Brain microvascular endothelial cell (primary cell): Measurements from ENCODE around the gene TNFRSF1B.

Experiments used
- DNase-seq: peaks from one replicate; pipeline ENCODE4 v3.0.0-alpha.2; 2020
- H3K27ac ChIP-seq: fragments of 250-450 bp; sonication (Bioruptor Pico); 2 replicates; pipeline ENCODE4 v1.5.1; 2020; ENCODE audit warnings: mild to moderate bottlenecking, moderate library complexity
- H3K27me3 ChIP-seq: fragments of 250-450 bp; sonication (Bioruptor Pico); replicated peaks from 2 replicates; pipeline ENCODE4 v1.5.1; 2020; ENCODE audit warnings: mild to moderate bottlenecking
- H3K36me3 ChIP-seq: fragments of 250-450 bp; sonication (Bioruptor Pico); replicated peaks from 2 replicates; pipeline ENCODE4 v1.5.1; 2020; ENCODE audit warnings: mild to moderate bottlenecking
- H3K4me3 ChIP-seq: 2 replicates; pipeline ENCODE4 v1.5.1; 2011; ENCODE audit warnings: low read depth, mild to moderate bottlenecking, control low read depth, low read length, moderate library complexity
- CTCF ChIP-seq: IDR thresholded peaks from 2 replicates; pipeline ENCODE4 v1.5.1; 2011; ENCODE audit warnings: low read depth, mild to moderate bottlenecking, moderate library complexity, low read length, control low read depth, inconsistent platforms; ENCODE audit errors: missing control alignments
- in situ Hi-C: cut with HindIII; loops from 2 replicates; pipeline ENCODE4 v1.10.0; 2017; ENCODE audit warnings: low sequenced_read_pairs, low pct_ligation_motif_present

TNFRSF1B gene

GRCh38 chr1:12166834-12167492 is at the start of gene TNFRSF1B:
Gene TNFRSF1B, plus strand, starts transcription at chr1:12166991. Its CDS starts 101 bp downstream, at chr1:12167092.
- Histone ChIP-seq H3K27ac (no peak within 1 kb of the TSS), H3K4me3 (peak within 1 kb of the TSS; percentile 53), H3K27me3 (no peaks in the 10 kb centered on the region), H3K36me3 (no peaks in the 10 kb centered on the region)
- TF ChIP-seq CTCF: no peak
- in situ Hi-C loops: no loop called here
- DNase-seq: no peak

GRCh38 chr1:12121212-12122003 is 45.4 kb upstream of the TNFRSF1B start:
- TF ChIP-seq CTCF: no peak
- in situ Hi-C loops: no loop called here

GRCh38 chr1:12123172-12123571 is 43.6 kb upstream of the TNFRSF1B start:
- Histone ChIP-seq H3K36me3 (no peaks in the 10 kb centered on the region), H3K27me3 (peaks cover 6% of the 10 kb centered on the region), H3K4me3 (no peak overlapping the region), H3K27ac (no peak overlapping the region)
- DNase-seq: no peak
- no peak for TF ChIP-seq CTCF
- in situ Hi-C loops: no loop called here

More at GRCh38 chr1:12121212-12122003, 45.4 kb upstream of the TNFRSF1B start:
- Histone ChIP-seq H3K4me3 (no peak overlapping the region), H3K36me3 (no peaks in the 10 kb centered on the region), H3K27me3 (peaks cover 6% of the 10 kb centered on the region), H3K27ac (no peak overlapping the region)
- DNase-seq: peak; percentile 21

GRCh38 chr1:12124693-12125421 is 41.9 kb upstream of the TNFRSF1B start:
- H3K27ac ChIP-seq: no peak overlapping the region
- no peak overlapping the region for H3K4me3 ChIP-seq
- peak; percentile 94 for TF ChIP-seq CTCF
- peak; percentile 57 for DNase-seq
- no peaks in the 10 kb centered on the region for H3K36me3 ChIP-seq
- H3K27me3 ChIP-seq: peaks cover 6% of the 10 kb centered on the region
- in situ Hi-C loops: no loop called here

GRCh38 chr1:12125422-12126355 is 41.1 kb upstream of the TNFRSF1B start:
- Histone ChIP-seq H3K4me3 (no peak overlapping the region), H3K36me3 (no peaks in the 10 kb centered on the region), H3K27me3 (peaks cover 6% of the 10 kb centered on the region), H3K27ac (no peak overlapping the region)
- in situ Hi-C loops: no loop called here
- no peak for DNase-seq
- no peak for TF ChIP-seq CTCF
